Embryonic facial prominence (tissue), 1 donor: Measurements from ENCODE around the gene KIAA1328.
"Not testable (repeated sequence)": the region's sequence is repeated elsewhere in the genome, so short reads cannot be mapped to it uniquely, and the experiment has no call there.

Experiments
- DNase-seq: peaks from one replicate; pipeline ENCODE4 v3.0.0-alpha.2; 2016; ENCODE audit errors: extremely low spot score

Gene KIAA1328

DNA sequence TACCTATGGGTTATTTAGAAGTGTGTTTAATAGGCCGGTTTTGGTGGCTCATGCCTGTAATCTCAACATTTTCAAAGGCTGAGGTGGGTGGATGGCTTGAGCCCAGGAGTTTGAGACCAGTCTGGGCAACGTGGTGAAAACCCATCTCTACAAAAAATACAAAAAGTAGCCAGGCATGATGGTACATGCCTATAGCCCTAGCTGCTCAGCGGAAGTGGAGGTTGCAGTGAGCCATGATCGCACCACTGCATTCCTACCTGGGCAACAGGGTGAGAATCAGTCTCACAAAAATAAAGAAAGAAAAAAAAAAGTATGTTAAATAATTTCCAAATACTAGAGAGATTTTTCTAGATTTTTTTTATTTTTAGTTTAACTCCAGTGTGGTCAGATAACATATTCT lies 316.0 kb downstream of the KIAA1328 start:
- no peak for DNase-seq

DNA sequence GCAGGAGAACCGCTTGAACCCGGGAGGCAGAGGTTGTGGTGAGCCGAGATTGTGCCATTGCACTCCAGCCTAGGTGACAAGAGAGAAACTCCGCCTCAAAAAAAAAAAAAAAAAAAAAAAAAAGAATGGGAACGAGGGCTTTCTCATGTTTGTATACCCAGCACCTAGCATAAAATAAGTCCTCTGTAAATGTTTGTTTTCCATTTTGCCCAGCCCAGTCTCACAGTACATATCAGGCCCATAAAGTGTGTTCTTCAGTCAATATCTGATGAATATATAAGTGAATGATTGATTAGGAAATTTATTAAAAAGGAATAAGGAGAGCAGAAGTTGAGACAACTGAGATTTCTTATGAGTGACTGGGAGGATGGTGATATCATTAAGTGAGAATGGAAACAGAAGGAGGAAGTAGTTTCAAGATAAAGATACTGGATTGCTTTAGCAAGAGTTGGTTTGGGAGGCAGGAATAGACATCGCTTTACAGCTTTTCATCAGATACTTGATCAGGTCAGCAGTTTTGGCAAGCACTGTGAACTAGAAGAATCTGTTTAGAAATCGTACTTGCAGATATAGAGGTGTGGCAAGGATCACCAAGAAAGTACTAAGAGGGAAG lies 327.5 kb downstream of the KIAA1328 start:
- DNase-seq = no peak

DNA sequence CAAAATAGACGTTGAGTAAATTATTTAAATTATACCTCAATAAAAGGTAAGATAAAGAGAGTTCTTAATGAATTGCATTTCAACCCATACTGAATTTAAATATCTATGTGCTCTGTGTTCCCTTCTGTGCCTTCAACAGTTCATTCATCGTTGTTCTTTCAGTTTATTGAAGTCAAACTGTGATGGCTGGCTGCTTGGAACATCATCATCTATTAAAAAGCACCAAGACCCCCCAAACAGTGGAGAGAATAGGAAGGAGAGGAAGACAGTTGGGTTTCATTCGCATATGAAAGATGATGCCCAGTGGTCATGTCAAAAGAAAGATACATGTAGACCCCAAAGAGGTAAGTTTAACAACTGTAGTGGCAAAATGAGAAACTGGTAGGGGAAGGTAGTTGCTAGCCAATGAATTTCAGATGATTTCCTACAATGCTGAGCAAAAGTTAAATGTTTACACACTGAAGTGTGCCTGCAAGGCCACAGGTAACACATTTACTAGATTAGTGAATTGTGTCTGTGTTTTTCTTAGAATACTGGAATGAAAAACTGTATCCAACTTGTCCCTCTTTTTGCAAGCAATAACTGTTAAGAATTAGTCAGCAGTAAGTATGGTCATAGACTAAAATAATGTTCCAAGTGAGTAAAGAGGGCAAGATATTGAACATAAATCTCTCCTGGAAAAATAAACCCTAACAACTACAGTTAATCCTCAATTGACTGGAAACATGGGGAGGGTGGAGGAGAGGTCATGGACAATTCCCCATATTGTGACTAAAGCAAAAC lies 331.3 kb downstream of the KIAA1328 start:
- no peak for DNase-seq

DNA sequence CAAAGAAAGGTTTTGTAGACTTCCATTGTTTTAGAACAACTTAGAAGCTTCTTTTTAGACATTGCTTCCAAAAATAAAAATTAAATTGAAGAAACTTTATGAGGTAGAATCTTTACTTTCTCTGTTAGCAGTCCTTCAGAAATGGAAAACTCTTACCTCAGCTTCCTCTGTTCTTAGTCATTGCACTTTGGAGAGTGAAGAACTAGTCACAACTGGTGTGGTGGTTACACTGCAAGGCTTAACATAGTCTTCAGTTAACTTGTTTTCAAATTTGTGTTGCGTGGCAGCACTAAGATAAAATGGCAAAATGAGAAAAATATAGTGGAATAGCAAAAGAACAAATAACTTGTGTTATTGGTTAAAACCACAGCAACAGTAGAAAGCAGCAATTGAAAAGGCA lies 332.6 kb downstream of the KIAA1328 start:
- no peak for DNase-seq

DNA sequence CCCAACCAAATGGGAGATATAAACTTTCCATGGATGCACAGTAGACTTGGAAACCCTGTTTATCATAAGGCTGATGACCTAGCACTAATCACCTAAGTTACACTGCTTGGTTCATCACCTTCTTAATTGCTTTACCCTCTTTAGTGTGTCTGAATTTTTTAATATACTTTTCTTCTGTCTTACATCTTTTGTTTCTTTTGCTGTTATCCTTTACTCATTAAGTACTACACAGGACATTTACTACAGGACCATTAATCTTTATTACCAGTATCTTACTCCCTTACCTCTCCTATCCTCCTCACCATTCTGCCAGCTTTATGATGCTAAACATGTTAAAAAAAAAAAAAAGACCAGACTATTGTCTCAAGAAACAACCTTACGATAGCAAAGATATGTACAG lies 333.6 kb downstream of the KIAA1328 start:
- DNase-seq = no peak

DNA sequence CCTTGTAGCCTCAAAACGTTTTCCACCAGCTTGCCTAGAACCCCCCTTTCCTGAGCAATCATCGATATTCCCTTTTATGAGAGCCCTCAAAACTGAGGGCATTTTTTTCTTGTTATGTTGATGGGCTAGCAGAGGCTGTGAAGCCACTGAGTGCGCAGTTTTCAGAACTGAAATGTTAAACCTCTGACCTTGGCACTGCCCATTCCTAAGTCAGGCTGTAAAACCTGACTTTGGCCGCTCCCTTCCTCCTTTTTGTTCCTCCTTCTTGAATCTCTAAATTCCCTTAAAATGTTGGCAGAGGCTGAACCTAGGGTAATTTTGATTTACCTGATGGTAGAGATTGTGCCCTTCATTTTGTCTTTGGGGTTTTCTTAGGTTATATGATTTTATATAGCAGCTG lies 334.2 kb downstream of the KIAA1328 start:
- DNase-seq = no peak

DNA sequence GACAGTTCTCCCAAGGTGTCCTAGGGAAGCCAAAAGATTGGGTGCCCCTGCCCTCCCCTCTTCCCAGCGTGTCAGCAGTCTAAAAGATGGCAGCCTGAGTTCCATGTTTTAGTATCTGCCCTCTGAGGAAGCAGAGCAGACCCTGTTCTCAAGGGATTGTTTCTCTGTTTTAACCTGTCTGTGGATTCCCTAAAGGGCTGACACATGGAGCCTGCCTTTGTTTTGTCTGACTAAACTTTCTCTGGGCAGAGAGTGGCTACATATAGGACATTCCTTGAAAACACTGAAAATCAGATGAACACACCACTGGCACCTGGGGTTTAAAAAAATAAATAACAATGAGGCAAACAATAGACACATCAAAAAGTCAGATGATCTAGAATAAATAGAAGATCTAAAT lies 337.6 kb downstream of the KIAA1328 start:
- DNase-seq = no peak

DNA sequence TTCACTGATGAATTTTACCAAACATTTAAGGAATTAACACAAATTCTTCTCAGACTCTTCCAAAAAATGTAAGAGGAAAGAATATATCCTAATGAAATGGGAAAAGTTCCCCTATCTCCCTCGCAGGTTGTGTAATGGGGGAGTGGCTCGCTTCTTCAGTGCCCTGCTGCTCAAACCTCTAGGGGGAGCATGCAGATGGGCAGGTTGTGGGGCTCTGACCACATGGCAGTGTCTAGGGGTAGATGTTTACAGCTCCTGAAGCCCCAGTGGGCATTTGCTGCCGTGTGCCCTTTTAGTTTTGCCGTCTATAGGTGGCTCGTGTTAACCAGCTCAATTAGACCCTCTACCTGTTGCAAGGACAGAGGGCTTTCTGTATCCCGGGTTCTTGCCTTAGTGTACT lies 338.0 kb downstream of the KIAA1328 start:
- DNase-seq = not testable (repeated sequence)

DNA sequence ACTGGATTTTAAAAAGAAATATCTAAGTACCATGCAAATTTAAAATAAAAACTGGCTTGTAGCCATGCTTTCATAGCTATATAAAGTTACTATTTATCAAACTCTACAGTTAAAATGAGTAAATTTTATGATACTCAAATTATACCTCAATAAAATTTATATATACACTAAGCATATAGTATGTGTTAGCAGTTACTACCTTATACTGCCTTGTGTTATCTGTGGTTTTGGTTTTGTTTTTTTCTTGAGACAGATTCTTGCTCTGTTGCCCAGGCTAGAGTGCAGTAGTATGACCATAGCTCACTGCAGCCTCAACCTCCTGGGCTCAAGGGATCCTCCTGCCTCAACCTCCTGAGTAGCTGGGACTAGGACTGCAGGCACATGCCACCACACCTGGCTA lies 342.1 kb downstream of the KIAA1328 start:
- no peak for DNase-seq

DNA sequence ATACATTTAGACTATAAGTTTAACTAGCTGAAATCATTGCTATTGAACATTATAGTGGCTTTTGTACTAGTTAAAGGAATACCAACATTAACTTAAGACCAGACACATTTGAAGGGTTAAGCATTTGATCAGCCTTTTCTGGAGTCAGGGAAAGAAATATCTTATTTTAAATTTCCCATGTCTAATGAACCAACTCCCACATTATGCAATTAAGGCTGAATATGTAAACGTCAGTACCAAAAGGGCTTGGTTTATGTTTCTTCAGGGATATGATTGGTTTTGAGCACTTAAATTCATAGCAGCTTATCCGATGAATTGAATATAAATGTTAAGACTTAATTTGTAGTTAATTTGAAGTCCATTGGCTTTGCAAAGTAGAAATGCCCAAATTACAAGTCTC lies 344.5 kb downstream of the KIAA1328 start:
- no peak for DNase-seq

DNA sequence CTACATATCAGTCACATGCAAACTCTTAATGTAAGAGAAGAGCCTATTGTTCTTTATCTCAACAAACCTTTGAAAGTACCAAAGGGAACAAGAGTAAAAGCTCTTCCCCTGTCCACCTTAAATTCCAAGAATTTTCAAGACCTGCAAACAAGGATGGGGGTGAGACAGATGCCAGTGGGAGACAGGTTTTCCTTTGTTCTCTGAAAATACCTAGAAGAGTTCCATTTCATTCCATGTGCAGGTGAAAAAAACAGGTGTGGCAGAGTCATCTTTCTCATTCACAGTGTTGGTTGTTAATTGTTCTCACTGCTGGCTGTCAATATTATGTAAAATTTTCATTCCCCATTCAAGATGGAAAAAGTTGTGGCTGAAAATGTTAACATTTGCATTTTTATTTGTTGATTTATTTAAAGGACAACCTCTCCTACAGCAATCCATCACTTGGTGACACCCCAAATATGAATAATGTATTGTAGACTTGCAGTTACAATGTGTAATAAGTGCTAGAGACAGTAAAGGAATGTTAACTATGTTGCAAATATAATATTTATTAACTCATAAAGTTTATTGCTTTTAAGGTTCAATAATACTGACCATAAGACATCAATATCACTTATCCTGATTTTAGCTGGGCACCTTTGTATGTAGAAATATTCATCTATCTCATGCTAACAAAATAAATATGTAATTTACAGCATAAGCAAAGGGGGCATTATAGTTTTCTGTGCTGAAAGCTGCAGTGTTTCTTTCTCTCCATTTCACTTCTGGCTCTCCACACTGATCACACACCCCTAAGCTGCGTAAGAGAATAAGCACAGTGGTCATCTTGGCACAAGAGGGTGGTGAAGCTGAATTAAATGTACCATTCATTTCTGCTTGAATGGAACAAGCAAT lies 347.0 kb downstream of the KIAA1328 start:
- DNase-seq = no peak

DNA sequence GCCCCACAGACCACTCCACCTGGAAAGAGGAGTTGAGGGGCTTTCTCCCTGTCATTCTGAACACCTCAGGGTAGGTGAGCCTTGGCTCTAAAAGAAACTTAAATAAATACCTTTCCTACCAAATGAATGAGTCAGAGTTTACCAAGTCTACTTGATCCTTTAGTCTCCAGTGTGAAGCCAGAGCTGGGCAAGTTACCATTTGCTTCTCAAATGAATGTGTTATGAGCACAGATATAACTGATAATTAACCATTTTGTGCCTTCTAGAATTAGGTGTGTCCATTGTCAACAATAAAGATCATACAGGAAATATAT lies 347.7 kb downstream of the KIAA1328 start:
- no peak for DNase-seq

DNA sequence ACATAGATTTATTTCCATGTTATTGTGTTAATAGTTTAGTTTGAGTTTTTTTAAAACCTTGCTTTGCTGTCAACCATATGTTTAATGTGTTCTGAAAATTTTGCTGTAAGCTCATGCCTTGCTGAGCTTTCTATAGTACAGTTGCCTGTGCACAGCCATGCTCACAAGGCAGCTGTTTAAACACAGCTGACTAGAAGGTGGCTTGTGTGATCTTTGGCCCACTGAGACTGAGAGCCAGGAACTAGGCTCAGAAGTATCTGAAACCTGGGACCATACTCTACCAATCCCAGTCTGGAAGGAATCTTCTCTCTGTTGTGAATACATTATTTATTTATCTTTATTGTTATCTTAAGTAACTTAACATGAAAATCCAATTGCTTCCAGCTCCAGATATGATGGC lies 350.5 kb downstream of the KIAA1328 start:
- DNase-seq = no peak

DNA sequence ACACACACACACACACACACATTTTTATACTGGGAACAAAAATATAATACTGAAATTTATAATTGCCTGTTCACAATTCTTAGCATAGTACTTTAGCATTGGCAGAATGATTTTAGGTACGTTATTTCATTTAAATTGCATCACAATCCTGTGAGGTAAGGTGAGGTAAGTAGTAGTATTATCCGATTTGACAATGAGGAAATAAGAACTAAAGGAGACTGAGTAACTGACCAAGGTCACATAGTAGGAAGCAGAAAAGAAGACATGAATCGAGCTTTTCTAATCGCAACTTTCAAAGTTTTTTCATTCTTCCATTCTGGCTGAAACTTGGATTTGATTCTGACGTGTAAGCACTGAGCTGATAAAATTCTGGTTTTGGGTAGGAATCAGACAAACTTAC lies 351.2 kb downstream of the KIAA1328 start:
- DNase-seq = no peak

DNA sequence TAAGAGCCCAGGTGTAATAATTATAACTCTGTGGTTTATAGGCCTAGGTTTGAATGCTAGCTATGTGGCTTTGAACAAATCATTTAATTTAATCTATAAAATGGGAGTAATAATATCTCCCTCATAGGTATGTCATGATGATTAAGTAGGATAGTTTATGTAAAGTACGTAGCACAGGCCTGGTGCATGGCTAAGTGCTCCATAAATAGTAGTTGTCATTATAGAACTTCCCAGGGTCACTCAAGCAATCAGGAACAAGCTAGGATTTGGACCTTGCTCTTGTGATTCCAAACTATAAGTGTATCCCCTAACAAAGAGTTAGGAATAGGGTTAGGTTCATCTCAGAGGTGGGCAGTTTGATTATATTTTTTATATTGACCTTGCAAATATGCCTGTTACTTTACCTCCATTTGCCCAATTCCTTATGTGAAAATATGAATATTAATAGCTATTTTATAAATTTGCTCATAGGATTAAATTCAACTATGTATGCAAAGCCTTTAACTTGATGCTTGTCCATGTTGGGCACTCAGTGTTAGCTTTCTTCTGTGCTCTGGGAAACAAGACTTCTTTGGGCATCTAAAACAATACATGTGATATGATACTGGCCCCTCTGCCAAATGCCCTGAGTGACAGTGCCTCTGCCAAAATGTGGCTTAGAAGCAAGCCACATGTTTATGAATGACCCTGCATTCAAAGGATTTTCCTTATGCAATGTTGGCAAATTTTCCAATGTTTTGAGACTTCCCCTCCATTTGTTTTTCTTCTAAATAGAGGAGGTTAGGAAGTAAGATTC lies 353.6 kb downstream of the KIAA1328 start:
- no peak for DNase-seq

DNA sequence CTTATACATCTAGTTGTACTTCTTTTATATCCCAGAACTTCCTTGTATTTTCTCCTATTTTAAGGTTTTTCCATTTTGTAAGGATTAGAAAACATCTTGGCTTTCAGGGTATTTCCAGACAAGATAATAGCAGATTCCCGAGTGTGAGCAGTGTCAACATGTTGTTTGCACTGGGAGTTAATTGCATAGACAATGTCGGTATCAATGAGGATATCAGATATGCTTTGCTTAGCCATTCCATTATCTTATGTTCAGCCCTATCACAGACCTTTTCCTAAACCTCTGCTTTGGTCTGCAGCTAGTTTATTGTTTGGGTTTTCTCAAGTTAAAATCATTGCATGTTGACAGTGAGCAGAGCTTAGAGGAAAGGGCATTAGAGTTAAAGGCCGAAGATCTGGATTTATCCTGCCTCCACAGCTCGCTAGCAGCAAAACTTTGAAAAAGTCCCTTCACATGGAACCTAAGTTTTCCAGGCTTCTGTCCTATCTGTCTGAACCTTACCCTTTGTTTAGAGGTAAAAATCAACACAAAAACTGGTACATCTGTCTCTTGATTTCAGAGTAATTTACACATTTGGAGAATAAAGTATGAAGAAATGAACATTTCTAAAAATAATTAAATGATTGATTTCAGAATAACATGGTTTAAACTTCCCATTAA lies 355.4 kb downstream of the KIAA1328 start:
- DNase-seq = no peak

DNA sequence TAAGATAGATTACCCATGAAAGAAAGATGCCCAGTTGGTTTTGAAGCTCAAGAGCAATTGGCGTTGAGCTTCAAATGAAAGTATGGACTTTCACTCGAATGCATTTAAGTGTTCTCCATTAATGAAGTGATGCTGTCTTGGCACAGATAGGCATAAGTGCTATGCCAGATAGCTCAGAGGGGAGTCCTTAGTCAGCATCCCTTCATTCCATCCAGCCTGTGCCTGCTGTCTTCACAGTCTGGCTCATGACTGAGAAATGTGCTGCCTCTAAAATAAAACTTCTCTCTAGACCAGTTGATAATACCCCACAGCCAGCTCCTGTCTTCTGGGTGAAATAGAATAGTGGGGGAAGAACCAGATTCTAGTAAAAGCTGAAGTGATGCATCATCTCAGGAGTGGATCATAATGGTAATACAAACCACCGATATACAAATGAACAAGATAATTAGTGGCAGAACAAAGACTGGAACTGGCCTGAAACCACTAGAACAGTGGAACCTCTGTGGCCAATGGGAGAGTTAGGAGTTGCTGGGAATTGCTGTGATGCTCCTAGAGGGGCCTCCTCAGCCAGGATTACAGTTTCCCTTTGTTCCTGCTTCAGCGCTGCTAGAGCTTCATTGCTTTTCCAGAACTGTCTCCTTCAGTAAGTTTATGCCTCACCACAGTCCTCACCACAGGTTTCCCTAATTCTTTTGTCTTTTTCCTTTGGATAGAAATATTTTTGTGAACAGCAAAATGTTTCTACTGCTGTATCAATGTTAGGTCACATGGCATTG lies 359.3 kb downstream of the KIAA1328 start:
- no peak for DNase-seq

DNA sequence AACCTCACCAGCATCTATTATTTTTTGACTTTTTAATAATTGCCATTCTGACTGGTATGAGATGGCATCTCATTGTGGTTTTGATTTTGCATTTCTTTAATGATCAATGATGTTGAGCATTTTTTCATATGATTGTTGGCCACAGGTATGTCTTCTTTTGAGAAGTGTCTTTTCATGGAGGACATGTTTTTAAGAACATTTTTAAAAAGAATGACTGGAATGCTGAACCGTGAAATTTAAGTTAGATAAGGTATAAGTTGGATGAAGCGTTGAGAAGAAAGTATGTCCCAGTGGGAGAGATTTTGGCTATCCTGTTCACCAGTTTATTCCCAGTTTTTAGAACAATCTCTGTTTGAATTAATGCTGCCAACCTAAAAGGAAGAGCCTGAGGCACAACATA lies 370.8 kb downstream of the KIAA1328 start:
- DNase-seq = no peak

DNA sequence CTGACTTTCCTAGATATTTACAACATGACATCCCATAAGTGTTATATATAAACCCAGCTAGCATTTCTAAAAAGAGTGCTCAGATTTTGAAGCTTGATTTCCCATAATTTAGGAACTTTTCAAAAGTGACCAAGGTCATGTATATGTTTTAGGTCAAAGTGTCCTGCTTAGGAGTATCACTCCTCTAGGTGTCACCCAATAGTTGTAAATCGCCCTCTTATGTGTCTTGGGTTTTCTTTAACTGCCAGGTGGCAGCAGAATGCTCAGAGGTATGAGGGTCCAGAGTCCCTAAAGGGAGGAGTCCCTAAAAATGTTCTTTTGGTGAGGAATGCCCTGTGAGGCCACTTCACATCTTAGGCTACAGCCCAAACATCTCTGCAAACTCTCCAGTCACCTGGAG lies 378.4 kb downstream of the KIAA1328 start:
- no peak for DNase-seq

DNA sequence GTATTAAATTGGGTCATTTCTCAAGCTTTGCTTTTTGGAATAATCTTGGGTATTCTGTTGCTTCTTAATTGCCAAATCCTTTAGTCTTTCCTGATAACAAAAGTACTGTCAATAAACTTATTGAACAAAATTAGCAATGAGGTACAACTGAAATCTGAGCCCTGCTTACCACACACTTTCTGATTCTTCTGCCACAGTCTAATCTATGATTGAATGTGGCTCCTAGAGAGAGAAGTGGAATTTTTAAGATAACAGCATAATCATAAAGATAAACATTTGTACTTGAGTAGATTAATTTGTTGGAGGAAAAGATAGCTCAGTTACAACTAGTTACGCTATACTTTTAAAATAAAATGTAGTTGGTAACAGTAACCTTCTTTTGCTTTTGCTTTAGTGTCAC lies 381.9 kb downstream of the KIAA1328 start:
- DNase-seq = no peak
